Kidney capillary endothelial cell (primary cell): ENCODE data around the gene MKLN1.
"Not testable (repeated sequence)": the region's sequence is repeated elsewhere in the genome, so short reads cannot be mapped to it uniquely, and the experiment has no call there.

ENCODE experiments used
- DNase-seq: peaks from one replicate; pipeline ENCODE4 v3.0.0-alpha.2; 2018; ENCODE audit warnings: low spot score

MKLN1 gene

GRCh38 chr7:131501930-131502685, 174.4 kb downstream of the MKLN1 start:
- no peak for DNase-seq

- DNase-seq: no peak
Measured at GRCh38 chr7:131502810-131503508, 175.3 kb downstream of the MKLN1 start.

GRCh38 chr7:131503639-131504038, 176.0 kb downstream of the MKLN1 start:
- no peak for DNase-seq

- no peak for DNase-seq
Measured at GRCh38 chr7:131504157-131504899, 176.7 kb downstream of the MKLN1 start.

- DNase-seq: not testable (repeated sequence)
Measured at GRCh38 chr7:131505037-131505620, 177.5 kb downstream of the MKLN1 start.

GRCh38 chr7:131505636-131506557, 178.2 kb downstream of the MKLN1 start:
- no peak for DNase-seq

GRCh38 chr7:131506597-131506996, 178.9 kb downstream of the MKLN1 start:
- DNase-seq: no peak

- DNase-seq: no peak
Measured at GRCh38 chr7:131507592-131508331, 180.1 kb downstream of the MKLN1 start.

- no peak for DNase-seq
Measured at GRCh38 chr7:131508754-131509486, 181.2 kb downstream of the MKLN1 start.

GRCh38 chr7:131509781-131510180, 182.1 kb downstream of the MKLN1 start:
- DNase-seq: no peak

GRCh38 chr7:131511071-131511470, 183.4 kb downstream of the MKLN1 start:
- no peak for DNase-seq

GRCh38 chr7:131511774-131512535, 184.3 kb downstream of the MKLN1 start:
- DNase-seq: no peak

GRCh38 chr7:131513245-131514061, 185.8 kb downstream of the MKLN1 start:
- peak; percentile 80 for DNase-seq

GRCh38 chr7:131515471-131515870, 187.8 kb downstream of the MKLN1 start:
- DNase-seq: not testable (repeated sequence)

- no peak for DNase-seq
Measured at GRCh38 chr7:131517218-131517923, 189.7 kb downstream of the MKLN1 start.

- no peak for DNase-seq
Measured at GRCh38 chr7:131518626-131519025, 190.9 kb downstream of the MKLN1 start.

GRCh38 chr7:131521651-131522163, 194.0 kb downstream of the MKLN1 start:
- no peak for DNase-seq
